Mammary epithelial cell (primary cell): ENCODE data around the gene APBA2.

ENCODE experiments used
- EZH2 ChIP-seq: IDR thresholded peaks from 2 replicates; pipeline ENCODE4 v1.6.1; 2012; ENCODE audit warnings: low read length, inconsistent platforms, borderline replicate concordance
- TF ChIP-seq, protein P1 (sequence below), 2 donors: IDR thresholded peaks in 1 of 2; conservative IDR thresholded peaks in 1 of 2; 2 replicates each; pipeline ENCODE4 v1.5.1; 2011 to 2012; ENCODE audit warnings: inconsistent platforms in 2 of 2, low read length in 2 of 2, mild to moderate bottlenecking in 2 of 2, control low read depth in 1 of 2, low read depth in 1 of 2; ENCODE audit not compliant: insufficient read depth in 1 of 2; ENCODE audit errors: extremely low read depth in 1 of 2

DNA sequence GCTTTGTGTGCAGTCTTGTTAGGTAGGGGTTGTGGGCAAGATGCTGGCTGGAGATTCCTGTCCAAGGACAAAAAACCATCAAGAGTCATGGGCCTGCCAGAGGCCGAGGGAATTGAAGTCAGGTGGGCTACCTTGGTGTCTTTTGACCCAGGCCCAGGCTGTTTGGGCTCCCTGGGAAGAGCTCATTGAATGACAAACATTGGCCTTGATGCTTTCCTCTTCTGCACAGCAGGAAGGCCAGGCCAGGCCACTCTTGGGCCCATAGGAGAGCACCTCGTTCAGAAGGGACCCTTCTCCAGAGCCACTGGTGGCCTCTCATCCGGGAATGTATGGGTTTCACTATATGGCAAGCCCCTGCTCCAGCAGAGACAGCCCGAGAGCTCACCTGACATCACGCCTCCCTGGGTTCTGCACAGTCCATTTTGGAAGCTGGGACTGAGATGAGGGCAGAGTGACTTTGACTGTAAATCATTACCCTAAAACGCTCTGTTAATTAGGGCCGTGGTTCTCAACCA lies 214.8 kb downstream of the APBA2 start:
- TF ChIP-seq, protein P1, sequence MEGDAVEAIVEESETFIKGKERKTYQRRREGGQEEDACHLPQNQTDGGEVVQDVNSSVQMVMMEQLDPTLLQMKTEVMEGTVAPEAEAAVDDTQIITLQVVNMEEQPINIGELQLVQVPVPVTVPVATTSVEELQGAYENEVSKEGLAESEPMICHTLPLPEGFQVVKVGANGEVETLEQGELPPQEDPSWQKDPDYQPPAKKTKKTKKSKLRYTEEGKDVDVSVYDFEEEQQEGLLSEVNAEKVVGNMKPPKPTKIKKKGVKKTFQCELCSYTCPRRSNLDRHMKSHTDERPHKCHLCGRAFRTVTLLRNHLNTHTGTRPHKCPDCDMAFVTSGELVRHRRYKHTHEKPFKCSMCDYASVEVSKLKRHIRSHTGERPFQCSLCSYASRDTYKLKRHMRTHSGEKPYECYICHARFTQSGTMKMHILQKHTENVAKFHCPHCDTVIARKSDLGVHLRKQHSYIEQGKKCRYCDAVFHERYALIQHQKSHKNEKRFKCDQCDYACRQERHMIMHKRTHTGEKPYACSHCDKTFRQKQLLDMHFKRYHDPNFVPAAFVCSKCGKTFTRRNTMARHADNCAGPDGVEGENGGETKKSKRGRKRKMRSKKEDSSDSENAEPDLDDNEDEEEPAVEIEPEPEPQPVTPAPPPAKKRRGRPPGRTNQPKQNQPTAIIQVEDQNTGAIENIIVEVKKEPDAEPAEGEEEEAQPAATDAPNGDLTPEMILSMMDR (conservative IDR thresholded peaks at IDR 0.05 in 1 of 2, IDR thresholded peaks at IDR 0.05 in 1 of 2; ENCODE audit: extremely low read depth in 1 of 2, insufficient read depth in 1 of 2, low read depth in 1 of 2, low read length in 2 of 2): no peak
- no peak for TF ChIP-seq EZH2
